Vagina (tissue), 2 donors: Measurements from ENCODE around the gene CKAP5.

ENCODE experiments used
- CTCF ChIP-seq, 3 experiments: fragments of 450-650 bp in 2 of 3; fragments of 200-600 bp in 1 of 3; sonication (generic) in 1 of 3; IDR thresholded peaks; one replicate each; pipeline ENCODE4 v1.5.1; 2017 to 2019; ENCODE audit warnings: antibody characterized with exemption in 3 of 3, mild to moderate bottlenecking in 2 of 3, moderate library complexity in 2 of 3
- POLR2A ChIP-seq, 2 donors: fragments of 450-650 bp; IDR thresholded peaks; one replicate each; pipeline ENCODE4 v1.6.1; 2017; ENCODE audit warnings: antibody characterized with exemption in 2 of 2, mild to moderate bottlenecking in 2 of 2, moderate library complexity in 2 of 2

- TF ChIP-seq CTCF (IDR thresholded peaks at IDR 0.05) (no peak), POLR2A (IDR thresholded peaks at IDR 0.05) (no peak)
Observed at GRCh38 chr11:46800177-46800576, 45.9 kb downstream of the CKAP5 start.
